A673 (cell line): ENCODE measurements around the gene LRP8. TPM values are rescaled to one million over a fixed set of nuclear protein-coding genes. Genes with fewer than 3 reads are reported as not detected.
"Not testable (repeated sequence)": the region's sequence is repeated elsewhere in the genome, so short reads cannot be mapped to it uniquely, and the experiment has no call there.

ENCODE experiments used
- BruUV-seq: library from RNA; stranded (reverse); fragments of 400-500 nt; replicated peaks from 2 replicates; lab custom pipeline; 2021; lab: Mats Ljungman, UMichigan
- CTCF ChIA-PET: fragments of 300-600 bp; sonication (Branson Sonifier 250); formaldehyde crosslinking; loops from one replicate; lab custom pipeline; 2022; ENCODE audit warnings: antibody characterized with exemption; lab: Charles Lee
- POLR2A ChIA-PET: fragments of 300-600 bp; sonication (Branson Sonifier 250); formaldehyde crosslinking; loops from one replicate; lab custom pipeline; 2022; ENCODE audit warnings: antibody characterized with exemption; ENCODE audit not compliant: low non-redundant PET; lab: Charles Lee
- DNase-seq: peaks from one replicate; pipeline ENCODE4 v3.0.0-alpha.2; 2015; ENCODE audit warnings: low spot score
- H3K27ac ChIP-seq: fragments of 200-600 bp; sonication (generic); 2 replicates; pipeline ENCODE4 v1.5.1; 2016; ENCODE audit warnings: mixed run types, low read depth, mild to moderate bottlenecking, mixed read lengths, antibody characterized with exemption, low read length; ENCODE audit not compliant: poor library complexity, severe bottlenecking
- H3K27me3 ChIP-seq: fragments of 200-600 bp; sonication (generic); replicated peaks from 2 replicates; pipeline ENCODE4 v1.6.1; 2017; ENCODE audit warnings: mixed run types, low read depth, mild to moderate bottlenecking, mixed read lengths, antibody characterized with exemption, low read length; ENCODE audit not compliant: insufficient read depth, poor library complexity
- H3K36me3 ChIP-seq: fragments of 200-600 bp; sonication (generic); 2 replicates; pipeline ENCODE4 v1.6.1; 2016; ENCODE audit warnings: mixed run types, mild to moderate bottlenecking, mixed read lengths, antibody characterized with exemption, low read length; ENCODE audit not compliant: insufficient read depth, poor library complexity, severe bottlenecking
- H3K4me1 ChIP-seq: fragments of 200-600 bp; sonication (generic); 2 replicates; pipeline ENCODE4 v1.6.1; 2017; ENCODE audit warnings: mixed run types, mild to moderate bottlenecking, mixed read lengths, antibody characterized with exemption, low read length; ENCODE audit not compliant: insufficient read depth, poor library complexity, severe bottlenecking
- H3K4me3 ChIP-seq: fragments of 200-600 bp; sonication (generic); 2 replicates; pipeline ENCODE4 v1.5.1; 2016; ENCODE audit warnings: low read depth, mixed run types, mild to moderate bottlenecking, mixed read lengths, low read length; ENCODE audit not compliant: poor library complexity, severe bottlenecking
- H3K9me3 ChIP-seq: fragments of 200-600 bp; sonication (generic); 2 replicates; pipeline ENCODE4 v1.6.1; 2016; ENCODE audit warnings: mixed run types, low read depth, mild to moderate bottlenecking, mixed read lengths, antibody characterized with exemption, low read length; ENCODE audit not compliant: poor library complexity, severe bottlenecking
- EZH2 ChIP-seq: fragments of 200-600 bp; sonication (generic); IDR thresholded peaks from 2 replicates; pipeline ENCODE4 v1.6.1; 2017; ENCODE audit warnings: borderline replicate concordance, low read depth, mild to moderate bottlenecking, mixed read lengths, antibody characterized with exemption, low read length; ENCODE audit not compliant: poor library complexity, severe bottlenecking
- intact Hi-C: fragments of 100-400 bp; cut with micrococcal nuclease; formaldehyde crosslinking; loops from one replicate; pipeline ENCODE4 v1.10.0; 2022; ENCODE audit not compliant: unreplicated experiment
- total RNA-seq: library from RNA; stranded (reverse); gene quantifications from 2 replicates; pipeline ENCODE4 v1.2.3, GENCODE V29; 2021
- TF ChIP-seq, protein P1 (sequence below): fragments of 300-800, 200-600 bp; sonication (generic); conservative IDR thresholded peaks from 2 replicates; pipeline ENCODE4 v1.5.1; 2017; ENCODE audit warnings: low read depth, mild to moderate bottlenecking, antibody characterized with exemption, low read length, moderate library complexity, mixed read lengths

Gene LRP8
- total RNA-seq, 1 experiment from 2014 or later, result 24.7 TPM

DNA sequence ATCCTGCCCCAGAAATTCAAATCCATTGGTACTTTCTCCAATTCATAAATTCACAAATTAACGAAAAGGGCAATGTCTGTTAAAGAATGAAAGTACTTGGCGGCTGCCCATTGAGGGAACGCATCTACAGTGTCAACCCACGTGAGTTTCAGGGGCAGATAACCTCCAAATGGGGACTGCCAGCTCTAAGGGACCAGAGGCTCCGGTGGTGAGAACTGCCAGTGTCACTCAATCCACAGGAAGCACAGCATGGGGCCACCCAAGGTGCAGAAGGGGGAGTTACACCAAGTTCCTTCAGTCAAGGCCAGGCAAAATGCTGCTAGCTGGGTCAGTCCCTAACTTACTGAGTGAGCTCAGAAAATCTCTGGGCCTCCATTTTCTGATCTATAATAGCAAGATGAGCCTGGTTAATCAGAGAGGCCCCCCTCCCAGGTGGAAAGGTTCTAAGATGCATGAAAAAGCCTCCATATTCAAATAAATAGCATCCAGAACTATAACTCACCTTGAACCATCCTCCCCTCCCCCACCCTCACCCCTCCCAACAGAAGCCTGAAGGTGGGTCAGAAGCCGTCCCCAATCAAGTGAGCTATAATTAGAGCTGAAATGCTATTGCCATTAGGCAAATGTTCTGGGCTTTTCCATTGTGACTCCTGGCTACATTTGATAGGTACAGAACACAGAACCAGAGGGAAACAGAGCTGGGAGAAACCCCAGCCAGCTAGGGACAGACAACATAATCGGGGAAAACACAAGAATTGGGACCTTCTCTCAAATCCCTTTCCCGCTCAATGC lies 41.7 kb downstream of the LRP8 start:
- intact Hi-C loops, result no loop called here
- Histone ChIP-seq H3K27ac (no peak overlapping the region), H3K27me3 (no peaks in the 10 kb centered on the region), H3K36me3 (no peaks in the 10 kb centered on the region), H3K4me1 (no peaks in the 10 kb centered on the region), H3K9me3 (no peaks in the 10 kb centered on the region), H3K4me3 (no peak overlapping the region)
- CTCF ChIA-PET, result interaction anchor here (0.6 kb wide), 1 partner anchor 1214 kb away, joined by 3 read pairs; no protein-coding TSS in a partner anchor
- DNase-seq, result no peak
- no TSS peak for BruUV-seq
- TF ChIP-seq, protein P1, sequence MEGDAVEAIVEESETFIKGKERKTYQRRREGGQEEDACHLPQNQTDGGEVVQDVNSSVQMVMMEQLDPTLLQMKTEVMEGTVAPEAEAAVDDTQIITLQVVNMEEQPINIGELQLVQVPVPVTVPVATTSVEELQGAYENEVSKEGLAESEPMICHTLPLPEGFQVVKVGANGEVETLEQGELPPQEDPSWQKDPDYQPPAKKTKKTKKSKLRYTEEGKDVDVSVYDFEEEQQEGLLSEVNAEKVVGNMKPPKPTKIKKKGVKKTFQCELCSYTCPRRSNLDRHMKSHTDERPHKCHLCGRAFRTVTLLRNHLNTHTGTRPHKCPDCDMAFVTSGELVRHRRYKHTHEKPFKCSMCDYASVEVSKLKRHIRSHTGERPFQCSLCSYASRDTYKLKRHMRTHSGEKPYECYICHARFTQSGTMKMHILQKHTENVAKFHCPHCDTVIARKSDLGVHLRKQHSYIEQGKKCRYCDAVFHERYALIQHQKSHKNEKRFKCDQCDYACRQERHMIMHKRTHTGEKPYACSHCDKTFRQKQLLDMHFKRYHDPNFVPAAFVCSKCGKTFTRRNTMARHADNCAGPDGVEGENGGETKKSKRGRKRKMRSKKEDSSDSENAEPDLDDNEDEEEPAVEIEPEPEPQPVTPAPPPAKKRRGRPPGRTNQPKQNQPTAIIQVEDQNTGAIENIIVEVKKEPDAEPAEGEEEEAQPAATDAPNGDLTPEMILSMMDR, result no peak
- TF ChIP-seq EZH2, result no peak
- POLR2A ChIA-PET, result no interaction called here

DNA sequence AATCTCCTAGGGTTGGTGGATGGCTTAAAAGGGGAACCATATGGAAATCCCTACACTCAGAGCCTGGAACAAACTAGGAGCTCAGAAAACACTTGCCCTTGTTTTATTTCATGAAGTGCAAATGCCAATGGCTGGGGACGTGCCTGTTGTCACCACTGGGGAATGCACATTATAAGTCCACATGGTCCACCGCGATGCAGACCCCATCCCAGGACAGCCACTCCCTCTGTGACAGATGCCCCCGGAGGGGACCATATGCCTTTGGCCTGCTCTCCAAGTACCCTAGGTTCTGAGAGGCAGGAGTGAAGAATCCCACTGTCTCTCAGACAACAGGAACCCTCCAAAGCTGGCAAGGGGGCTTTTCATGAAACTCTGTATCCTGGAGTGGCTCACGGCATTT lies 42.3 kb downstream of the LRP8 start:
- H3K9me3 ChIP-seq, result no peaks in the 10 kb centered on the region
- ChIA-PET POLR2A (no interaction called here), CTCF (no interaction called here)
- no peak overlapping the region for H3K4me3 ChIP-seq
- no TSS peak for BruUV-seq
- intact Hi-C loops, result no loop called here
- DNase-seq, result no peak
- no peaks in the 10 kb centered on the region for H3K4me1 ChIP-seq
- no peaks in the 10 kb centered on the region for H3K36me3 ChIP-seq
- no peak for TF ChIP-seq EZH2
- TF ChIP-seq, protein P1, result no peak
- no peak overlapping the region for H3K27ac ChIP-seq
- no peaks in the 10 kb centered on the region for H3K27me3 ChIP-seq

DNA sequence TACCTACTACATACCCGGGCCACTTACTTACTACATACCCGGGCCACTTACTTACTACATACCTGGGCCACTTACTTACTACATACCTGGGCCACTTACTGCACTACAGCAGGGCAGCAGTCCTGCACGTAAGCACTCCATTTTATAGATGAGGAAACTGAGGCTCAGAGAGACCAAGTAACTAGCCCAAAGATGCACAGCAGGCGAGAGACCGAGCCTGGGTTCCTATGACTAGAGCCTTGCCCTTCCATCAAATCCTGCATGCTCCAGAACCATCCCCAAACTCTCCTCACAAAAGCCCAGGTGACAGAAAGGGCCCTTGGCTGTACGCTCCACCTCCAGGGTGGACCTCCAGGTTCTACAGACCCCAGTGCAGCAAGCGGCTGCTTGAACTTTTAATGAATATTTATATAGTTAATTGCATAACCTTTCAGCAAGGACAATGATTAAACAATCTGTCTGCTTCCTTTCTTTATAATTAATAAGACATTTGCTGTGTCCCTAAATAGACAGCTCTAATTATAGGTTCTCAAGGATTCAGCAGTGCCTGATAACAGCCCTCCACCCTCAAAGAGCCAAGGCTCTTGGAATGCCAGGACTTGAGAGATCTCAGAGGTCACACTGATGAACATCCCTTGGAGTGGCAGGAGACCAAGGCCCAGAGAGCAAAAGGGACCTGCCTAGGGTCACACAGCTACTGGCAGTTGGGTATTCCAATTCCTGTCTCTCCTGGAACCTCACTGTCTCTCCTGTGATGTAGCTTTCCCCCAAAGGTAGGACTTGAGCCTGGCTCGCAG lies 43.4 kb downstream of the LRP8 start:
- Histone ChIP-seq H3K27me3 (no peaks in the 10 kb centered on the region), H3K36me3 (no peaks in the 10 kb centered on the region), H3K9me3 (no peaks in the 10 kb centered on the region), H3K4me1 (no peaks in the 10 kb centered on the region), H3K27ac (no peak overlapping the region), H3K4me3 (no peak overlapping the region)
- intact Hi-C loops, result no loop called here
- no peak for DNase-seq
- BruUV-seq, result no TSS peak
- CTCF ChIA-PET, result no interaction called here
- POLR2A ChIA-PET, result no interaction called here
- TF ChIP-seq, protein P1, result no peak
- no peak for TF ChIP-seq EZH2

DNA sequence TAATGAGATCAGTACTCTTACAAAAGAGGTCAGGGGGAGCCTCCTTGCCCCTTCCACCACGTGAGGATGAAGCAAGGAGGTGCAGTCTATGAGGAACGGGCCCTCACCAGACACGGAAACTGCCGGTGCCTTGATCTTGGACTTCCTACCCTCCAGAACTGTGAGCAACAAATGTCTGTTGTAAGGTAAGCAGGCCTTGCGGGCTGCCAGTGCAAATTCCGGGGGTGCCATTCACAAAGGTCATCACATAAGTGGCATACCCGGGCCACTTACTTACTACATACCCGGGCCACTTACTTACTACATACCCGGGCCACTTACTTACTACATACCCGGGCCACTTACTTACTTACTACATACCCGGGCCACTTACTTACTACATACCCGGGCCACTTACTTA lies 44.7 kb downstream of the LRP8 start:
- H3K9me3 ChIP-seq, H3K27ac ChIP-seq, intact Hi-C loops, CTCF ChIA-PET, H3K4me3 ChIP-seq, BruUV-seq, H3K4me1 ChIP-seq, H3K27me3 ChIP-seq, H3K36me3 ChIP-seq, POLR2A ChIA-PET: not testable (repeated sequence)
- DNase-seq, result peak; percentile 10
